G401.6 (cell line): ENCODE data around the gene TTK.
"Not testable (repeated sequence)": the region's sequence is repeated elsewhere in the genome, so short reads cannot be mapped to it uniquely, and the experiment has no call there.

Source experiments
- FAIRE-seq: peaks from 2 replicates; lab custom pipeline; 2012; peaks lifted over from hg19 to GRCh38; lab: Jason Lieb, UNC

TTK gene

GRCh38 chr6:80021591-80021990 lies 17.1 kb downstream of the TTK start:
- FAIRE-seq, result no peak

- no peak for FAIRE-seq
Measured at GRCh38 chr6:80022803-80023202, 18.4 kb downstream of the TTK start.

- FAIRE-seq, result no peak
Measured at GRCh38 chr6:80028589-80028988, 24.1 kb downstream of the TTK start.

- no peak for FAIRE-seq
Measured at GRCh38 chr6:80029470-80029869, 25.0 kb downstream of the TTK start.

GRCh38 chr6:80048220-80048619 lies 43.8 kb downstream of the TTK start:
- not testable (repeated sequence) for FAIRE-seq

GRCh38 chr6:80060774-80061173 lies 56.3 kb downstream of the TTK start:
- no peak for FAIRE-seq

GRCh38 chr6:80068146-80068545 lies 63.7 kb downstream of the TTK start:
- not testable (repeated sequence) for FAIRE-seq

- not testable (repeated sequence) for FAIRE-seq
Measured at GRCh38 chr6:80070431-80070830, 66.0 kb downstream of the TTK start.

GRCh38 chr6:80077067-80077466 lies 72.6 kb downstream of the TTK start:
- no peak for FAIRE-seq

GRCh38 chr6:80088637-80089036 lies 84.2 kb downstream of the TTK start:
- no peak for FAIRE-seq

- no peak for FAIRE-seq
Measured at GRCh38 chr6:80091506-80091905, 87.1 kb downstream of the TTK start.
